Left lung (tissue), 10 donors: ENCODE results near the gene ITSN1. TPM values are rescaled to one million over a fixed set of nuclear protein-coding genes. Genes with fewer than 3 reads are reported as not detected.

Source experiments
- ATAC-seq: fragments of 200-7000 bp; cut with Tn5 transposase; one replicate; pipeline ENCODE4 v1.9.1; 2020; ENCODE audit warnings: moderate library complexity
- DNase-seq, 4 donors: peaks; one replicate each; pipeline ENCODE4 v3.0.0-alpha.2; 2013 to 2020
- H3K27ac ChIP-seq, 2 donors: fragments of 200-600 bp; sonication (generic) in 1 of 2; one replicate each; pipeline versions ENCODE4 v1.5.0 to v1.8.0; 2020 to 2021
- H3K27me3 ChIP-seq, 2 donors: fragments of 200-600 bp; sonication (generic) in 1 of 2; one replicate each; pipeline versions ENCODE4 v1.5.0 to v1.8.0; 2020 to 2021
- H3K36me3 ChIP-seq, 2 donors: fragments of 200-600 bp; sonication (generic) in 1 of 2; one replicate each; pipeline versions ENCODE4 v1.5.0 to v1.8.0; 2020 to 2021
- H3K4me1 ChIP-seq, 2 donors: fragments of 200-600 bp; one replicate each; pipeline ENCODE4 v1.8.0; 2021
- H3K4me3 ChIP-seq, 2 donors: fragments of 200-600 bp; sonication (generic) in 1 of 2; one replicate each; pipeline versions ENCODE4 v1.5.0 to v1.8.0; 2020 to 2021; ENCODE audit warnings: mild to moderate bottlenecking in 1 of 2
- H3K9me3 ChIP-seq, 2 donors: fragments of 200-600 bp; sonication (generic) in 1 of 2; one replicate each; pipeline versions ENCODE4 v1.5.0 to v1.8.0; 2020 to 2021
- CTCF ChIP-seq, 2 donors: fragments of 200-600 bp; sonication (generic) in 1 of 2; IDR thresholded peaks; one replicate each; pipeline versions ENCODE4 v1.5.0 to v1.8.0; 2021; ENCODE audit warnings: antibody characterized with exemption in 2 of 2
- intact Hi-C, 2 donors: fragments of 100-400 bp; cut with DNase I; formaldehyde crosslinking; loops; one replicate each; pipeline versions ENCODE4 v1.11.2 to v1.14.2; 2022
- polyA plus RNA-seq, 6 donors: library from polyadenylated mRNA; unstranded; fragments of 120-200 nt; gene quantifications; one replicate each; pipeline ENCODE4 v1.2.1, GENCODE V29; 2013; ENCODE audit not compliant: insufficient read length in 6 of 6
- total RNA-seq, 2 donors: library from RNA; stranded (reverse); fragmentation: NEBNext Ultra II Directional; extraction: Animal tissue kit (Norgen Biotek cat#: 25700); gene quantifications; one replicate each; pipeline ENCODE4 v1.2.1, GENCODE V29; 2021
- donor health status: DM: no; HTN: yes; CAD: no.
- donor health status: DM: no; HTN: no; CAD: no.

Gene ITSN1
- total and polyA plus RNA-seq, 8 donors, result 38.9 to 59.1 (median 50.8) TPM

GRCh38 chr21:33685613-33686197 is 43.4 kb downstream of the ITSN1 start:
- no peak overlapping the region for H3K4me3 ChIP-seq
- DNase-seq, result no peak
- TF ChIP-seq CTCF (IDR thresholded peaks at IDR 0.05), result no peak

GRCh38 chr21:33686386-33686785 is 44.1 kb downstream of the ITSN1 start:
- H3K4me3 ChIP-seq, result no peak overlapping the region
- peaks cover 19 to 31% of the 10 kb centered on the region in 2 donors for H3K4me1 ChIP-seq
- no peaks in the 10 kb centered on the region for H3K27me3 ChIP-seq
- H3K36me3 ChIP-seq, result no peaks in the 10 kb centered on the region
- no peak for ATAC-seq
- no peak for TF ChIP-seq CTCF (IDR thresholded peaks at IDR 0.05)
- DNase-seq, result no peak
- intact Hi-C loops, result no loop called here
- H3K27ac ChIP-seq, result no peak overlapping the region
- no peaks in the 10 kb centered on the region for H3K9me3 ChIP-seq

More at GRCh38 chr21:33685613-33686197, 43.4 kb downstream of the ITSN1 start:
- H3K27ac ChIP-seq, result peak overlapping the region in 1 of 2 donors; percentile 13
- H3K9me3 ChIP-seq, result no peaks in the 10 kb centered on the region
- H3K4me1 ChIP-seq, result peaks cover 16 to 31% of the 10 kb centered on the region in 2 donors
- intact Hi-C loops, result no loop called here
- peak; percentile 57 for ATAC-seq
- no peaks in the 10 kb centered on the region for H3K27me3 ChIP-seq
- H3K36me3 ChIP-seq, result no peaks in the 10 kb centered on the region

GRCh38 chr21:33687634-33688033 is 45.3 kb downstream of the ITSN1 start:
- ATAC-seq (no peak), DNase-seq (no peak)
- TF ChIP-seq CTCF (IDR thresholded peaks at IDR 0.05), result no peak
- intact Hi-C loops, result no loop called here
- Histone ChIP-seq H3K4me3 (no peak overlapping the region), H3K27me3 (no peaks in the 10 kb centered on the region), H3K9me3 (no peaks in the 10 kb centered on the region), H3K4me1 (peaks cover 19 to 31% of the 10 kb centered on the region in 2 donors), H3K27ac (no peak overlapping the region), H3K36me3 (no peaks in the 10 kb centered on the region)

GRCh38 chr21:33688353-33688752 is 46.1 kb downstream of the ITSN1 start:
- no peak for ATAC-seq

GRCh38 chr21:33690874-33691273 is 48.6 kb downstream of the ITSN1 start:
- ATAC-seq, result no peak
- no peak for DNase-seq
- intact Hi-C loops, result no loop called here
- no peak for TF ChIP-seq CTCF (IDR thresholded peaks at IDR 0.05)
- no peaks in the 10 kb centered on the region for H3K36me3 ChIP-seq
- peaks cover 9 to 11% of the 10 kb centered on the region in 2 donors for H3K4me1 ChIP-seq
- no peaks in the 10 kb centered on the region for H3K27me3 ChIP-seq
- H3K4me3 ChIP-seq, result no peak overlapping the region
- no peak overlapping the region for H3K27ac ChIP-seq
- H3K9me3 ChIP-seq, result no peaks in the 10 kb centered on the region

More at GRCh38 chr21:33688353-33688752, 46.1 kb downstream of the ITSN1 start:
- intact Hi-C loops, result no loop called here
- Histone ChIP-seq H3K27me3 (no peaks in the 10 kb centered on the region), H3K9me3 (no peaks in the 10 kb centered on the region), H3K4me1 (peaks cover 19 to 31% of the 10 kb centered on the region in 2 donors), H3K4me3 (no peak overlapping the region), H3K36me3 (no peaks in the 10 kb centered on the region), H3K27ac (no peak overlapping the region)
- TF ChIP-seq CTCF (IDR thresholded peaks at IDR 0.05), result no peak
- DNase-seq, result no peak
